Activated naive CD4-positive, alpha-beta T cell treated with anti-CD3 and anti-CD28 coated beads, Interleukin-2, amount 50 U/mL, for 24 hours (primary cell): ENCODE data around the gene ARL6IP1.
A peak's percentile ranks its signal among the peaks of the same experiment; 100 is the strongest.

Source experiments
- H3K27ac Mint-ChIP-seq: one replicate; pipeline ENCODE4 v1.8.0; 2021; ENCODE audit warnings: mild to moderate bottlenecking, mixed read lengths
- H3K27me3 Mint-ChIP-seq: one replicate; pipeline ENCODE4 v1.8.0; 2021; ENCODE audit warnings: mixed read lengths
- H3K36me3 Mint-ChIP-seq: one replicate; pipeline ENCODE4 v1.8.0; 2021; ENCODE audit warnings: mixed read lengths
- H3K4me1 Mint-ChIP-seq: one replicate; pipeline ENCODE4 v1.8.0; 2021; ENCODE audit warnings: mixed read lengths
- H3K4me3 Mint-ChIP-seq: one replicate; pipeline ENCODE4 v1.8.0; 2021; ENCODE audit warnings: mild to moderate bottlenecking, mixed read lengths
- H3K9me3 Mint-ChIP-seq: one replicate; pipeline ENCODE4 v1.8.0; 2021; ENCODE audit warnings: mixed read lengths

ARL6IP1 gene

GRCh38 chr16:18801145-18801972, at the start of gene ARL6IP1:
ARL6IP1 (minus strand) TSS chr16:18801549; CDS start chr16:18801466, 83 bp downstream.
- peak within 1 kb of the TSS; percentile 98 for H3K4me3 Mint-ChIP-seq
- no peaks in the 10 kb centered on the region for H3K9me3 Mint-ChIP-seq
- H3K27me3 Mint-ChIP-seq: no peaks in the 10 kb centered on the region
- H3K27ac Mint-ChIP-seq: peak within 1 kb of the TSS; percentile 97
- peaks cover 10% of the 10 kb centered on the region for H3K36me3 Mint-ChIP-seq
- peaks cover 74% of the 10 kb centered on the region for H3K4me1 Mint-ChIP-seq

GRCh38 chr16:18846416-18846815, 45.1 kb upstream of the ARL6IP1 start:
- Mint-ChIP-seq H3K9me3 (no peaks in the 10 kb centered on the region), H3K27ac (peak overlapping the region; percentile 17), H3K36me3 (peaks cover 26% of the 10 kb centered on the region), H3K27me3 (no peaks in the 10 kb centered on the region), H3K4me1 (no peaks in the 10 kb centered on the region), H3K4me3 (no peak overlapping the region)

DNA sequence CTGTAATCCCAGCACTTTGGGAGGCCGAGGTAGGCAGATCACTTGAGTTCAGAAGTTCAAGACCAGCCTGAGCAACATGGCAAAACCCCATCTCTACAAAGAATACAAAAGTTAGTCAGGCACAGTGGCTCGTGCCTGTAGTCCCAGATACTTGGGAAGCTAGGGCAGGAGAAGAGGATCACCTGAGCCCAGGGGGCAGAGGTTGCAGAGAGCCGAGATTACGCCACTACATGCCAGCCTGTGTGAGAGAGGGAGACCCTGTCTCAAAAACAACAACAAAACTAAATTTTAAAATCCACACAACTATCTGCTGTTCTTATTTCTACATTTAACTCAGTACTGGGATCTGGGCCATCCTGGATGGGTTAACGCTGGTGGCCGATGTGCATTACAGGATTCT, 41.2 kb upstream of the ARL6IP1 start:
- peaks cover 3% of the 10 kb centered on the region for H3K4me1 Mint-ChIP-seq
- peaks cover 36% of the 10 kb centered on the region for H3K36me3 Mint-ChIP-seq
- no peaks in the 10 kb centered on the region for H3K27me3 Mint-ChIP-seq
- H3K4me3 Mint-ChIP-seq: no peak overlapping the region
- no peaks in the 10 kb centered on the region for H3K9me3 Mint-ChIP-seq
- H3K27ac Mint-ChIP-seq: no peak overlapping the region

DNA sequence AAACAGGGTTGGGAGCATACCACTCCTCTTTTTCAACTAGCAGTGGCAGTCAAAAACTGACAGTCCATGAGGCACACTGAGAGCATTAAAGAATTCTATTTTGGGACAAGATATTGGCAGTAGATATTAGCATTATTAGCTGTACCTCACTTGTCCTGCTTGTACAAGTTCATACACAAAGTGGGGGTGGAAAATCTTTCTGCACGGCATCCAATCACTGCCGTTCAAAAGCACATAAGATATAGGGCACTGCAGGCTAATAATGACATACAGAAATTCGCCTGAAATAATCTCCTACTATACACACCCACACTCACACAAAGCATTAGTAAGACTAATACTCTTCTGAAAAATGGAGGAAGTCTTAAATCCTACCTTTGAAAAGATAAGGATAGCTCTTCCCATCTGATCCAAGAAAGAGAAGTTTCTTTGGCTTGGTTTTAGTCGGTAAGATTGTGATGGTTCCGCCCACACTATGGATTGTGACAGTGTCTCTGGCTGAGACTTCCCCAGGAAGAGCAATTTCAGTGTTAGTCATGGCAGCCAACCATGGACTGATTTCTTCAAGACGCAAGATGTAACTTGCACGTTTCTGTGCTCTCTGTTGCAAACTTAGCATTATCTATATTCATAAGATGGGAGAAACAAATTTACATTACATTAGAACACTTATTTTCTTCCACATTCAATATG, 40.6 kb upstream of the ARL6IP1 start:
- Mint-ChIP-seq H3K4me3 (no peak overlapping the region), H3K27ac (no peak overlapping the region), H3K4me1 (peaks cover 7% of the 10 kb centered on the region), H3K9me3 (no peaks in the 10 kb centered on the region), H3K27me3 (no peaks in the 10 kb centered on the region), H3K36me3 (peaks cover 38% of the 10 kb centered on the region)

- no peaks in the 10 kb centered on the region for H3K27me3 Mint-ChIP-seq
- H3K27ac Mint-ChIP-seq: no peak overlapping the region
- H3K36me3 Mint-ChIP-seq: peaks cover 39% of the 10 kb centered on the region
- H3K4me1 Mint-ChIP-seq: peaks cover 14% of the 10 kb centered on the region
- no peaks in the 10 kb centered on the region for H3K9me3 Mint-ChIP-seq
- no peak overlapping the region for H3K4me3 Mint-ChIP-seq
Observed at GRCh38 chr16:18839555-18839954, 38.2 kb upstream of the ARL6IP1 start.

DNA sequence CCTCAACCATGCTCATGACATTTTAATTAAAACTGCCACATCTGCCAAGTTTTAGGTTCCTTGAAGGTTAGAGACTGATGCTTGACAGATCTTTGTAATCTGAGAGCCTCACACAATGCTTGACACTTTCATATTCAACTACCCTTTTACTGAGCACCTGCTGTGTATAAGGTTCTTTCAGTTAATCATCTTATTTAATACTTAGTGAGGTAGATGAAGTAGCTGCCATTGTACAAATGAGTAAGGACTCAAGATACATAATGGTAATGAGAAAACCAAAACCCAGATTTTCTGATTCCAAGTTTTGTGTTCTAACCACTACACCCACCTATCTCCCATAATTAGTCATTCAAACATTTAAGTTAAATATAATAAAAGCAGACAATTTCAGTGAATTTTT, 35.4 kb upstream of the ARL6IP1 start:
- Mint-ChIP-seq H3K4me3 (peak overlapping the region; percentile 30), H3K4me1 (peaks cover 14% of the 10 kb centered on the region), H3K36me3 (peaks cover 36% of the 10 kb centered on the region), H3K9me3 (no peaks in the 10 kb centered on the region), H3K27me3 (no peaks in the 10 kb centered on the region), H3K27ac (peak overlapping the region; percentile 95)

DNA sequence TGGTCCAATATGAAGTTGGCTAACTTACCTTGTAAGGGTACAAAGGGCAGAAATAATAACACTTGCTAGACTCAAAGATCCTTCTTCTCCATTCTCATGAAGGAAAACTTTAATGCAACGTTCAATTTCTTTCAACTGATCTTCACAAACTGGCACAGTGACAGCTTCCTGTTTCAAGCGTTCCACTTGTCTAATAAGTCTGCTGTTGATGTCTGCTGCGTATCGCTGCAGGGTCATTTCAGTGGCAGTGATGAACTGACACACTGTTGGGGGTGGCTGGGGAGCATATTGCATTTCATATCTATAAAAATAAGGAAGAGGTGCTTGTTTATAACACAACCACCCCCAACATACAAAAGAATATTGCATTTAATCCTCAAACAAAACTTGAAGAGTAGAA, 33.5 kb upstream of the ARL6IP1 start:
- H3K36me3 Mint-ChIP-seq: peaks cover 32% of the 10 kb centered on the region
- H3K27ac Mint-ChIP-seq: no peak overlapping the region
- peaks cover 14% of the 10 kb centered on the region for H3K4me1 Mint-ChIP-seq
- H3K27me3 Mint-ChIP-seq: no peaks in the 10 kb centered on the region
- no peak overlapping the region for H3K4me3 Mint-ChIP-seq
- H3K9me3 Mint-ChIP-seq: no peaks in the 10 kb centered on the region

DNA sequence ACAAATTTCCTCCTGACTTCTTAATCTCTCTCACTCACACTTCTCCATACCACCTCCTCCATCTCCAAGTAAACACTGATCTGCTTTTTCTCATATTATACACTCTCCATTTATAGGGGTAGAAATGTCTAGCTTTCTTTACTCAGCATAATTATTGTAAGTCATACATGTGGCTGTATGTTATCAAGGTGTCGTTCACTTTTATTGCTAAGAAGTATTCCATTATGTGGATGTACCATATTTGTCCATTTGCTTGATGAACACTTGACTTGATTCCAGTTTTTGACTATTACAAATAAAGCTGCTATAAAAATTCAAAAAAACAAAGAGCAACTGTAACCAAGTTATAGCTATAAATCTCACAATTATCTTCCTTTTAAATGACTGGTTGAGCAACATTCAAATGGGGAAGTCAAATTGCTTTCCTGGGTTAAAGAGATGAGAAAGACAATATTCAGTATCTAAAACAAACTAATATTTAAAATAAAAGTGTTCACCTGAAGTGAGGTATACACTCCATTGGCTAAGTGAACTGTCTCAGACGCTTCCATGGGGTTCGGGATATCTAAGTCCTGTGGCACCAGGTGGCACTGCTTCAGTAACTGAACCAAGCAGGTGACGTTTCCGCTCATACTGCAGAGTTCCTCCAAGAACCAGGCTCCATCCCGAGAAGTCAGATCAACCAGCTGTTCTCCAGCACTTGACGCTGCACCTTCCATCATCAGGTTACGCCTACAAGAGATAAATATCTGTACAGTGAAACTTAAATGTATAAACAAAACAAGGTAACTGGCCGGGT, 32.6 kb upstream of the ARL6IP1 start:
- no peak overlapping the region for H3K27ac Mint-ChIP-seq
- H3K9me3 Mint-ChIP-seq: no peaks in the 10 kb centered on the region
- no peak overlapping the region for H3K4me3 Mint-ChIP-seq
- H3K36me3 Mint-ChIP-seq: peaks cover 31% of the 10 kb centered on the region
- H3K4me1 Mint-ChIP-seq: peaks cover 14% of the 10 kb centered on the region
- H3K27me3 Mint-ChIP-seq: no peaks in the 10 kb centered on the region

DNA sequence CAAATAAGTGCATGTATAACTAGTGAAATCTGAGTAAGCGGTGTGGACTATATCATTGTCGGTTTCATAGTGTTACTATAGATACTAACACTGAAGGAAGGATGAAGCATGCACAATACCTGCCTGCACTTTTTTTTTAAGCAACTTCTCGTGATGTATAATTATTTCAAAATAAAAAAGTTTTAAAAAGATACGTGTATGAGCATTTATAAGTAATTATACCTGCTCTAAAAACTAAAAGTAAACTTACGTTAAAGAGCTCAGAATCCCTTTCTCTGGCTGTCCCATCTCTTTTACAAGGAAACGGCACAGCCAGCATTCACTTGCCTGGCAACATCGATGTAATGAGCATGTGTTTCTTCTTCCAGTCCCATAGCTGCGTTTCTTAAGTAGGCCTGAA, 31.3 kb upstream of the ARL6IP1 start:
- Mint-ChIP-seq H3K27me3 (no peaks in the 10 kb centered on the region), H3K9me3 (no peaks in the 10 kb centered on the region), H3K27ac (no peak overlapping the region), H3K4me3 (no peak overlapping the region), H3K4me1 (peaks cover 11% of the 10 kb centered on the region), H3K36me3 (peaks cover 28% of the 10 kb centered on the region)

GRCh38 chr16:18832006-18832405, 30.7 kb upstream of the ARL6IP1 start:
- Mint-ChIP-seq H3K4me3 (no peak overlapping the region), H3K4me1 (peaks cover 7% of the 10 kb centered on the region), H3K9me3 (no peaks in the 10 kb centered on the region), H3K27me3 (no peaks in the 10 kb centered on the region), H3K36me3 (peaks cover 24% of the 10 kb centered on the region), H3K27ac (no peak overlapping the region)

DNA sequence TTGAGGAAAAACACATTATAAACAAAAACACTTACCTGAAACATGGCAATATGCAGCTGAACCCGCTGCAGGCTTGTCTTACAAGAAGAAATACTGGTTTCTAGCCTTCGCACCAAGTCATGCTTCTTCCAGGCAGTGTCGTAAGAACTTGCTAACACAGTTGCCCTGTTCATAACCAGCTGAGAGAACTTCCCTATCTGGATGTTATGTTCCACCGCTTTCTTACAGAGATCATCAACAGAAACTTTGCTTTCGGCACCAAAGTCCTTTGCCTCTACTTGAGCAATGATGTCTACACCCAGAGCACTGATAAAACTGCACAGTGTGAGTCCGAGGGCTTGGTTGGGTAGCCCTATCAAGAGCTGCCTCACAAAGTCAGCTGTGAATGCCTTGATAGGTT, 27.9 kb upstream of the ARL6IP1 start:
- H3K4me3 Mint-ChIP-seq: no peak overlapping the region
- no peaks in the 10 kb centered on the region for H3K9me3 Mint-ChIP-seq
- H3K27ac Mint-ChIP-seq: no peak overlapping the region
- H3K36me3 Mint-ChIP-seq: peaks cover 16% of the 10 kb centered on the region
- H3K4me1 Mint-ChIP-seq: no peaks in the 10 kb centered on the region
- no peaks in the 10 kb centered on the region for H3K27me3 Mint-ChIP-seq

GRCh38 chr16:18827890-18828289, 26.5 kb upstream of the ARL6IP1 start:
- Mint-ChIP-seq H3K27ac (no peak overlapping the region), H3K27me3 (no peaks in the 10 kb centered on the region), H3K36me3 (peaks cover 11% of the 10 kb centered on the region), H3K4me3 (no peak overlapping the region), H3K4me1 (no peaks in the 10 kb centered on the region), H3K9me3 (no peaks in the 10 kb centered on the region)

DNA sequence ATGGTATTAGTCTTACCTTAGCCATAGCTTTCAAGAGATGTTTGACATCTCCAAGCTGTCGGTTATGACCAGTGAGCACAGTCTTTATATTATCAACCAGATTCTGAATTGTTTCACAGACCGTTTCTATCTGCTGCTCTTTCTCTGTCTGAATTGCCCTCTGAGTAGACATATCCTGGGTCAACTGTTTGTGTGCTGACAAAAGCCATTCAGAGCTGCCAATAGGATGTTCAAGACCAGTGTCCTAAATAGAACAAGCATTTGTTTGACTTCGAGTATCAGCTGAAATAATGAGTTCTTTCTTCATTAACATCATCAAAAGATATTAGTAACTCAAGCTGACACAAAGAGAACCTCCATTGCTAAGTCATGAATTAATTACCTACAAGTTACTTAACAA, 14.9 kb upstream of the ARL6IP1 start:
- Mint-ChIP-seq H3K9me3 (no peaks in the 10 kb centered on the region), H3K4me1 (peaks cover 13% of the 10 kb centered on the region), H3K36me3 (peaks cover 23% of the 10 kb centered on the region), H3K27ac (no peak overlapping the region), H3K27me3 (no peaks in the 10 kb centered on the region), H3K4me3 (no peak overlapping the region)

- no peaks in the 10 kb centered on the region for H3K9me3 Mint-ChIP-seq
- H3K36me3 Mint-ChIP-seq: peaks cover 29% of the 10 kb centered on the region
- no peaks in the 10 kb centered on the region for H3K4me1 Mint-ChIP-seq
- no peaks in the 10 kb centered on the region for H3K27me3 Mint-ChIP-seq
- peak overlapping the region; percentile 35 for H3K27ac Mint-ChIP-seq
- no peak overlapping the region for H3K4me3 Mint-ChIP-seq
Observed at GRCh38 chr16:18811925-18812324, 10.6 kb upstream of the ARL6IP1 start.

- H3K9me3 Mint-ChIP-seq: no peaks in the 10 kb centered on the region
- no peak overlapping the region for H3K4me3 Mint-ChIP-seq
- peaks cover 27% of the 10 kb centered on the region for H3K36me3 Mint-ChIP-seq
- no peaks in the 10 kb centered on the region for H3K27me3 Mint-ChIP-seq
- H3K4me1 Mint-ChIP-seq: peaks cover 24% of the 10 kb centered on the region
- no peak overlapping the region for H3K27ac Mint-ChIP-seq
Observed at GRCh38 chr16:18809165-18809564, 7.8 kb upstream of the ARL6IP1 start.
